Left ventricle myocardium superior (tissue), 1 donor: ENCODE results near the gene CD300LF. TPM values are rescaled to one million over a fixed set of nuclear protein-coding genes. Genes with fewer than 3 reads are reported as not detected.
A peak's percentile ranks its signal among the peaks of the same experiment; 100 is the strongest.

Experiments used
- ATAC-seq: fragments of 200-7000 bp; cut with Tn5 transposase; one replicate; pipeline ENCODE4 v1.9.1; 2020; ENCODE audit warnings: mild to moderate bottlenecking, moderate library complexity
- DNase-seq: peaks from one replicate; pipeline ENCODE4 v3.0.0-alpha.2; 2020
- intact Hi-C: fragments of 100-400 bp; cut with micrococcal nuclease; formaldehyde crosslinking; loops from one replicate; pipeline ENCODE4 v1.11.0; 2022
- total RNA-seq: library from RNA; stranded (reverse); fragmentation: NEBNext Ultra II Directional; extraction: Animal tissue kit (Norgen Biotek cat#: 25700); gene quantifications from one replicate; pipeline ENCODE4 v1.2.1, GENCODE V29; 2021
- donor health status: DM: no; HTN: yes; CAD: no; lungs with severe emphysema.

CD300LF gene
- total RNA-seq, 1 donor from 2014 or later, result not detected

GRCh38 chr17:74702116-74702871 is 10.4 kb downstream of the CD300LF start:
- intact Hi-C loops, result no loop called here
- no peak for DNase-seq

DNA sequence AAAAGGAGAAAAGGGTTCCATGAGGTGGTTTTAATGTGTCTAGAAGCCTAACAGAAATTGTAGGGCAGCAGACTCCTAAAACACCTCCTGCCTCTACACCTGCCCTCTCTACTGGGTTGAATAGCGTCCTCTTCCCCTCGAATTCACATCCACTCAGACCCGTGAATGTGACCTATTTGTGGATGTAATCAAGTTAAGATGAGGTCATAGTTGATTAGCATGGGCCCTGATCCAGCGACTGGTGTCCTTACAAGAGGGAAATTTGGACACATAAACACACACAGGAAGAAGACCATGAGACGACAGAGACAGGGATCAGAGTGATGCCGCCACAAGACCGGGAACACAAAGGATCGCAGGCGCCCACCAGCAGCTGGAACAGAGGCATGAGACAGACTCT is 13.5 kb downstream of the CD300LF start:
- ATAC-seq (no peak), DNase-seq (no peak)
- intact Hi-C loops, result no loop called here

More at GRCh38 chr17:74702116-74702871, 10.4 kb downstream of the CD300LF start:
- ATAC-seq, result no peak

GRCh38 chr17:74698069-74698468 is 14.7 kb downstream of the CD300LF start:
- ATAC-seq (no peak), DNase-seq (no peak)
- intact Hi-C loops, result no loop called here

DNA sequence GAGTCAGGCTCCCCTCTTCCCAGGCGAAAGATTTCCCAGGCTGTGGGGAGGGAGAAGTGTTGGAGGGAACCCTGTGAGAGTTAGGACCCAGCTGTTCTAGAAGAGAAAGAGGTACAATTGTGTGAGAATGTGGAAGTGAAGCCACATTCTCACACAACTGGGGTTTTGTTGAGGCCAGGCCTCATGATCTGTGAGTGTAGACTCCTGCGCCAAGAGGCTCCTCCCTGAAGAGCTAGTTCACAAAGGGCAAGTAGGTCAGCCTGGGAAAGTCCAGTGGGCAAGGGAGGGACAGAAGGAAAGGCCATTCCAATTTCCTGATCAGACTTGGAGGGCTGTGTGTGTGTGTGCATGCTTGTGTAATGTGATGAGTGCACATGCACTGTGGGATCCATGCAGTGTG is 15.2 kb downstream of the CD300LF start:
- no peak for DNase-seq
- intact Hi-C loops, result no loop called here
- no peak for ATAC-seq

- no peak for DNase-seq
- no peak for ATAC-seq
- intact Hi-C loops, result no loop called here
These were observed 17.1 kb downstream of the CD300LF start for GRCh38 chr17:74695629-74696028.

DNA sequence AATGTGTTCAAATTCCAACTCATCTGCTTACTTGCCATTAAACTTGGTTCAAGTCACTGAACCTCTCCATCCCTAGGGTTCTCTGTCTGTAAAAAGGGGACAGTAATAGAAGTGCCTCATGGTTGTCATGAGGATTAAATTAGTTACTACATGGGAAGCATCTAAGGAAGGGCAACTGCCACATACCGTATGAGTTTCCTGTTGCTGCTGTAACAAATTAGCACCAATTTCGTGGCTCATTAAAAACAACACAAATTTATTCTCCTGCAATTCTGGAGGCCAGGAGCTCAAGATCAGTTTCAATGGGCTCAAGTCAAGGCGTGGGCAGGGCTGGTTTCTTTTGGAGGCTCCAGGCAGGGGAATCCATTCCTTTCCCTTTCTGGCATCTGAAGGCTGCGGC is 18.6 kb downstream of the CD300LF start:
- ATAC-seq, result no peak
- intact Hi-C loops, result no loop called here
- DNase-seq, result no peak

GRCh38 chr17:74691151-74691550 is 21.6 kb downstream of the CD300LF start:
- intact Hi-C loops, result no loop called here
- ATAC-seq, result no peak
- no peak for DNase-seq

- DNase-seq, result no peak
- intact Hi-C loops, result no loop called here
- peak; percentile 55 for ATAC-seq
These were observed 22.3 kb downstream of the CD300LF start for GRCh38 chr17:74690409-74690825.

- DNase-seq (no peak), ATAC-seq (no peak)
- intact Hi-C loops, result no loop called here
These were observed 24.8 kb downstream of the CD300LF start for GRCh38 chr17:74687886-74688285.

- DNase-seq (no peak), ATAC-seq (peak; percentile 52)
- intact Hi-C loops, result no loop called here
These were observed 26.0 kb downstream of the CD300LF start for GRCh38 chr17:74686761-74687160.

DNA sequence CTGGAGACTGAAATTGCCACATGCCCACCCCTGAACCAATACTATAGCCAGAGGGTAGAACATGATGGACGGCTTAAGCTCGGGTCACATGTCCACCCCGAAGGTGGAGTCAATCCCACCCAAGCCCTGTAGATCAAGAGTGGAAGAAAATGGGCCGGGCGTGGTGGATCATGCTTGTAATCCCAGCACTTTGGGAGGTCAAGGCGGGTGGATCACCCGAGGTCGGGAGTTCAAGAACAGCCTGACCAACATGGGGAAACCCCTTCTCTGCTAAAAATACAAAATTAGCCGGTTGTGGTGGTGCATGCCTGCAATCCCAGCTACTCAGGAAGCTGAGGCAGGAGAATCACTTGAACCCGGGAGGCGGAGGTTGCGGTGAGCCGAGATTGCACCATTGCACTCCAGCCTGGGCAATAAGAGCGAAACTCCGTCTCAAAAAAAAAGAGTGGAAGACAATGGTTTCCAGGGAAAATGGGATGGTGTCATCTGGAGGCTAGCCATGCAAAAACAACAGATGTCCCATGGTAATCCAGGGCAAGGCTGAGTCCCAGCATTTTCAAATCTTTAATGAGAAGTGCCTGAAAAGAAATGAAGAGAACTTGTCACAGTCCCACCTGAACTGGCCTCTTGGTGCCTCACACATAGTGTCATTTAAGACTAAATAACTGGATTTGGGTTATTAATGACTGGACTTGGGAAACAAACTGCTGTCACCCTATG is 30.1 kb downstream of the CD300LF start:
- ATAC-seq, result no peak
- DNase-seq, result no peak
- intact Hi-C loops, result no loop called here

DNA sequence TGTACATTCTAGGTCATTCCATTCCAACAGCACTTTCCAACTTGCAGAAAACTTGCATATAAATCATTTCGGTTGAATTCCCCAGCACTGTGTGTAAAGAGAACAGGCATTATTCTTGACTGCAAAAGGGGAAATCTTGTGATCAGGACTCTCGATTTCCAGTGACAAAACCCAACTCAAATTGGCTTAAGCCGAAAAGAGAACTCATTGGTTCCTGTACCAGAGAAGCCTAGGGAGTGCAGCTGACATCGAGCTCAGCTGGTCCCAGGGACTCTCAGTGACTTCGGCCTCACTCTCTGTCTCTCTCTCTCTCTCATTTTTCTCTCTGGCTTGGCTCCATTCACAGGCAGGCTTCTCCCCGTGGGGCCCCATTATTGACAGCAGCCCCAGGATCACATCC is 30.7 kb downstream of the CD300LF start:
- ATAC-seq (no peak), DNase-seq (no peak)

GRCh38 chr17:74680941-74681340 is 31.8 kb downstream of the CD300LF start:
- DNase-seq, result no peak
- intact Hi-C loops, result no loop called here
- no peak for ATAC-seq

More for the DNA sequence above, 30.7 kb downstream of the CD300LF start:
- intact Hi-C loops, result no loop called here

DNA sequence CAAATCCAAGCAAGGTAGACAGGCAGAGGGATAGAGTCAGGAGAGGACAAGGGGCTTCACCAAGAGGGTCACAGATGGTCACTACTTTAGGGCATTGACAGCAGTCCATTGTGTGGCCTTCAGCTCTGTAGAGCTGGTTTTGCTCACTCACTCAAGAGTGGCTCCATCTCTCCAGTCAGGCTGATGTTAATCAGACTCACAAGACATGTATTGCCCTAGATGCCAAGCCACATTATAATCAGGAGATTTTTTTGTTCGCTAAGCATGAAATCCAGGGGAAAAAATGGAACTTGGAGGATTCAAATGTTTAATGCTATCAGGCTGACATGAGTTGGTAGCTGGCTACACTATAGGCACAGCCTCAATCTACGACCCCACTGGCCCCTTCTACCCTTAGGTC is 32.5 kb downstream of the CD300LF start:
- no peak for ATAC-seq

DNA sequence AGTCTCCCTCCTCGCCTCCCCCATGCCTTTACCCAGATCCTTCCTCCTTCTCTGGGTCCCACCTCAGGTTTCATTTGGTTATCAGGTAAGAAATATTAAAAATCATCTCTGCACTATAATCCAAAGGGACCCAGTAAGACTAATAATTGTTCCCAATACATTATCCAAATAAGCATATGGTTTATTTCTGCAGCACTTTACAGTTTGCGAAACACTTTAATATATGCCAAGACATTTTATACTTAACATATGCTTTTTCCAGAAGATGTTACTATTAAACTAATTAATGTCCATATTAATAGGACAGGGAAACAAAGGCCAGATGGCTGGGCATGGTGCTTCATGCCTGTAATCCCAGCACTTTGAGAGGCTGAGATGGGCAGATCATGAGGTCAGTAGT is 33.3 kb downstream of the CD300LF start:
- no peak for ATAC-seq
- no peak for DNase-seq
- intact Hi-C loops, result no loop called here

More for the DNA sequence above, 32.5 kb downstream of the CD300LF start:
- intact Hi-C loops, result no loop called here
- no peak for DNase-seq

DNA sequence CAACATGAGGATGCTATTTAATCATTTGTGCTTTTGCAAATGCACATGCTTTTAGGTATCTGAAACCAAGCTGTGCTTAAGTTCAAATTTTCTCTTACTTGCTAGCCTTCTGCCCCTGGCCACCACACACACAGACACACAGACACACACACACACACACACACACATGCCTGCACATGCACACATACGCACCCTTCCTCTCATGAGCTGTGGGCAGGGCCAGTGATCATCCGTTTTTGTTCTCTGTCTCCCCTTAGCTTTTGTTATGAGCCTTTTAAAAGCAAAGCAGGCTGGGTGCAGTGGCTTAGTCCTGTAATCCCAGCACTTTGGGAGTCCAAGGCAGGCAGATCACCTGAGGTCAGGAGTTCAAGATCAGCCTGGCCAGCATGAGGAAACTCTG is 34.2 kb downstream of the CD300LF start:
- intact Hi-C loops, result no loop called here
- ATAC-seq (no peak), DNase-seq (no peak)

- DNase-seq, result peak; percentile 68
- intact Hi-C loops, result no loop called here
These were observed 34.9 kb downstream of the CD300LF start for GRCh38 chr17:74677558-74678466.

DNA sequence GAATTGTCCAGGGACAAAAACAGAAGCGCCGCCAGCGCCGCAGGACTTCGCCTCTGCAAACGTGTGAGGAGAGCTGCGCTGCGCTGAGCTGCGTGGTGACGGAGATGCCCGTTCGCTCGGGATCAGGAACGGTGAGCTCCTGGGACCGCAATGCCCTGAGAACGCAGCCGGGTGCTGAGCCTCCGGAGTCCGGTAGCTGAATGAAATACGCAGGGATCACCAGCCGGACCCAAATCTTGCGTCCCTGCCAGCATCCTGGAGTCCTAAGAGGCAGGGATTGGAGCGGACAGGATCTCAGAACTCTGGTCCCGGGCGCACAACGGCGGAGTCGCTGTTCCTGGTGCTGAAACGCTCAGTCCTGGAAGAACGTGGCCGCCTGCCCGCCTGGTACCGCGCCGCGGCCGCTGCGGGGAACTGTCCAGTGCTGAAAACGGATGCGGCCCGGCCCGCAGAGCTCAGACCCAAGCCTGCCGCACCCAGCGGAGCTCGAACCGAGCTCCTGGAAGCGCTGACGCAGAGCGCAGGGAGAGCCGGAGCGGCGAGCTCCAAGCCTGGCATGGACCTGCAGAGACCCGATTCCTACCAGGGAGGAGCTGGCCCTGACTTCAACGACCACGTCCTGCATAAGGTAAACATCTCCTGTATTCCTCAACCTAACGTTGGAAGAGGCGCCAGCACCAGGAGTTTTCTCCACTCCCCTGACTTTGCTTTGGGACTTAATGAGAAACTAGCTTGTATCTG is 41.5 kb downstream of the CD300LF start:
- peak; percentile 89 for DNase-seq
- intact Hi-C loops, result no loop called here
- peak; percentile 97 for ATAC-seq

More at GRCh38 chr17:74677558-74678466, 34.9 kb downstream of the CD300LF start:
- peak; percentile 96 for ATAC-seq

DNA sequence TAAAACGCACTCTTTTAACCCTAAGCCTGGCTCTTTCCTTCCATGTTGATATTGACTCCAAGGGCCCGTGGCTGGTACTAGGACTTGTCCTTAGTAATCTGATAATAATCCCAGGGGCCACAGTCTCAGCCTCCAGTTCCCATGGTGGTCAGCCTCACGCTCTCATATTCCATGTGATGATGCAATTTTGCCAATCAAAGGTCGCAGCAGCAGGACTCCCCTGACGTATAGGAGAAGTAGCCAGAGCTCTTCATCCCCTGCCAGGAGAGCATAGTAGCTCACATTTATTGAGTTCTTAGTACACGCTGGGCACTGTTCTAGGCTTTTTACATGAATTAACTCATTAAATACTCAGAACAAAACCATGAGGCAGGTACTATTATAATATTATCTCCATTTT is 42.4 kb downstream of the CD300LF start:
- intact Hi-C loops, result no loop called here
- ATAC-seq (no peak), DNase-seq (no peak)
